GM13977 (cell line): ENCODE data around the gene HLF.
"Not testable (repeated sequence)": the region's sequence is repeated elsewhere in the genome, so short reads cannot be mapped to it uniquely, and the experiment has no call there.

ENCODE experiments used
- DNase-seq: peaks from one replicate; pipeline ENCODE4 v3.0.0; 2012; ENCODE audit warnings: low spot score
- CTCF ChIP-seq: IDR thresholded peaks from 2 replicates; pipeline ENCODE4 v1.5.1; 2012; ENCODE audit warnings: mild to moderate bottlenecking, control low read depth; ENCODE audit not compliant: insufficient read depth; ENCODE audit errors: extremely low read depth, missing control alignments
- in situ Hi-C: fragments of 300-500 bp; cut with MboI; formaldehyde crosslinking; loops from one replicate; pipeline ENCODE4 v1.12.0; 2022; ENCODE audit warnings: low sequenced_read_pairs, low pct_unique_long_range_greater_than_20kb, mixed read lengths, inconsistent platforms; ENCODE audit not compliant: unreplicated experiment

Gene HLF

GRCh38 chr17:55322453-55322985 lies 57.8 kb downstream of the HLF start:
- in situ Hi-C loops, result loop anchor here (25.0 kb wide), 1 partner anchor 335 kb away; no protein-coding TSS in a partner anchor
- TF ChIP-seq CTCF, result no peak
- no peak for DNase-seq

- DNase-seq, result no peak
- in situ Hi-C loops, result loop anchor here (25.0 kb wide), 1 partner anchor 336 kb away; no protein-coding TSS in a partner anchor
These were observed 58.9 kb downstream of the HLF start for GRCh38 chr17:55323518-55324295.

GRCh38 chr17:55324296-55324978 lies 59.7 kb downstream of the HLF start:
- no peak for DNase-seq
- in situ Hi-C loops, result loop anchor here (25.0 kb wide), 1 partner anchor 337 kb away; no protein-coding TSS in a partner anchor
- no peak for TF ChIP-seq CTCF

More at GRCh38 chr17:55323518-55324295, 58.9 kb downstream of the HLF start:
- TF ChIP-seq CTCF, result no peak

DNA sequence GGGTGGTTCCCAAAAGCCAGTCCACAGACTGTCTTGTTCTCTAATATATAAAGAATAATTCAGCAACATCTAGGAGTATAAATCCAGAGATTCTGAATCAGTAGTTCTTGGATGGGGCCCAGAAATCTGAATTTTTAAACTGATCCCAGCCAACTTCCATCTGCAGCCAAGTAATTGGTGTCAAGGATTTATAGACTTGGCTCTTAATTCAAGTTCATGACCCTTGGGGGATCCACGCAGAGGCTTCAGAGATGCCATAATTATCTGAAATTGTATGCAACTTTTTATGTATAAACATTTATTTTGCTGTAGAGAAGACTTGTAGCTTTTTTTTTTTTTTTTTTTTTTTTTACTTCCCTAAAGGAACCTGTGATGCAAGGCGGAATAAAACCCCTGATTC lies 60.6 kb downstream of the HLF start:
- DNase-seq, result no peak
- TF ChIP-seq CTCF, result no peak
- in situ Hi-C loops, result no loop called here

GRCh38 chr17:55326030-55326429 lies 61.3 kb downstream of the HLF start:
- DNase-seq, result no peak
- in situ Hi-C loops, result no loop called here
- TF ChIP-seq CTCF, result no peak

GRCh38 chr17:55327225-55328088 lies 62.7 kb downstream of the HLF start:
- DNase-seq, result no peak
- in situ Hi-C loops, result no loop called here

DNA sequence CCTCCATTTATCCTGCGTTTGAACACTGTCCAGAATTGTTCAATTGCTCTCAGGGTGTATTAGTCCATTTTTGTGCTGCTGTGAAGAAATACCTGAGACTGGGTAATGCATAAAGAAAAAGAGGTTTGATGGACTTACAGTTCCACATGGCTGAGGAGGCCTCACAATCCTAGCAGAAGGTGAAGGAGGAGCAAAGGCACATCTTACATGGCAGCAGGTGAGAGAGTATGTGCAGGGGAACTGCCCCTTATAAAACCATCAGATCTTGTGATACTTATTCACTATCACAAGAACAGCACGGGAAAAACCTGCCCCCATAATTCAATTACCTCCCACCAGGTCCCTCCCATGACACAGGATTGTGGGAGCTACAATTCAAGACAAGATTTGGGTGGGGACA lies 63.8 kb downstream of the HLF start:
- in situ Hi-C loops, result not testable (repeated sequence)

More at GRCh38 chr17:55327225-55328088, 62.7 kb downstream of the HLF start:
- no peak for TF ChIP-seq CTCF

More for the DNA sequence above, 63.8 kb downstream of the HLF start:
- DNase-seq, result not testable (repeated sequence)
